Endothelial cell of umbilical vein (primary cell): ENCODE data around the gene SDK2.

Experiments used
- EZH2 ChIP-seq: IDR thresholded peaks from 2 replicates; pipeline ENCODE4 v1.6.1; 2012; ENCODE audit warnings: borderline replicate concordance, low read depth, mild to moderate bottlenecking, moderate library complexity, low read length, inconsistent platforms; ENCODE audit not compliant: severe bottlenecking
- FOS ChIP-seq: IDR thresholded peaks from 2 replicates; pipeline ENCODE4 v1.6.1; 2011; ENCODE audit warnings: mild to moderate bottlenecking, low read length, moderate library complexity, borderline replicate concordance; ENCODE audit not compliant: insufficient read depth
- MAX ChIP-seq: IDR thresholded peaks from 2 replicates; pipeline ENCODE4 v1.6.1; 2011; ENCODE audit not compliant: insufficient read depth, insufficient read length
- TF ChIP-seq, protein P1 (sequence below), 2 donors: IDR thresholded peaks; 1 replicate in 1 of 2; 2 replicates in 1 of 2; pipeline ENCODE4 v1.5.1; 2011; ENCODE audit warnings: low read length in 2 of 2, mild to moderate bottlenecking in 2 of 2, moderate library complexity in 2 of 2, control low read depth in 1 of 2, inconsistent platforms in 1 of 2, low read depth in 1 of 2; ENCODE audit not compliant: insufficient read depth in 1 of 2; ENCODE audit errors: extremely low read depth in 1 of 2

DNA sequence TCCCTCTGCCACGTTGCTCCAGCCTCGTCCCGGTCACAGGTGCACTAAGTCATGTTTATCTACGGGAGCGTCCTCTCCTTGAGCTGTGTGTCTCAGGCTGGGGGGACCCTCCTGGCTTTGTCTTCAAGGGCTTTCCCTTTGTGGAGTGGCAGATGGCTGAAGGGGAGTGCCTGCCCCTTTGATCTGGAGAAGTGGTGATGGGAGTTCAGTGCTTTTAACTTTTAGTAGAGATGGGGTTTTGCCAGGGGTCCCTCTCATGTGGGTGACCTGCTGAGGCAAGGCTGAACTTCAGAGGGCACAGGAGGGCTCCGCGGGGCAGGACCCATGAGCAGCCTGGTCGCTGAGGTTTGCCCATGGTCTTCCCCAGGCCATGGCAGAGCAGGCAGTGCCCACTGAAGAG lies 259.3 kb downstream of the SDK2 start:
- TF ChIP-seq, protein P1, sequence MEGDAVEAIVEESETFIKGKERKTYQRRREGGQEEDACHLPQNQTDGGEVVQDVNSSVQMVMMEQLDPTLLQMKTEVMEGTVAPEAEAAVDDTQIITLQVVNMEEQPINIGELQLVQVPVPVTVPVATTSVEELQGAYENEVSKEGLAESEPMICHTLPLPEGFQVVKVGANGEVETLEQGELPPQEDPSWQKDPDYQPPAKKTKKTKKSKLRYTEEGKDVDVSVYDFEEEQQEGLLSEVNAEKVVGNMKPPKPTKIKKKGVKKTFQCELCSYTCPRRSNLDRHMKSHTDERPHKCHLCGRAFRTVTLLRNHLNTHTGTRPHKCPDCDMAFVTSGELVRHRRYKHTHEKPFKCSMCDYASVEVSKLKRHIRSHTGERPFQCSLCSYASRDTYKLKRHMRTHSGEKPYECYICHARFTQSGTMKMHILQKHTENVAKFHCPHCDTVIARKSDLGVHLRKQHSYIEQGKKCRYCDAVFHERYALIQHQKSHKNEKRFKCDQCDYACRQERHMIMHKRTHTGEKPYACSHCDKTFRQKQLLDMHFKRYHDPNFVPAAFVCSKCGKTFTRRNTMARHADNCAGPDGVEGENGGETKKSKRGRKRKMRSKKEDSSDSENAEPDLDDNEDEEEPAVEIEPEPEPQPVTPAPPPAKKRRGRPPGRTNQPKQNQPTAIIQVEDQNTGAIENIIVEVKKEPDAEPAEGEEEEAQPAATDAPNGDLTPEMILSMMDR (IDR thresholded peaks at IDR 0.05; ENCODE audit: extremely low read depth in 1 of 2, insufficient read depth in 1 of 2, low read depth in 1 of 2, low read length in 2 of 2) = no peak
- TF ChIP-seq EZH2 = no peak
- no peak for TF ChIP-seq FOS
- no peak for TF ChIP-seq MAX
